Gastrocnemius medialis (tissue), 4 donors: ENCODE data around the gene BICD1. TPM values are rescaled to one million over a fixed set of nuclear protein-coding genes. Genes with fewer than 3 reads are reported as not detected.

Source experiments
- ATAC-seq, 2 donors: fragments of 150-250 bp; one replicate each; pipeline ENCODE4 v1.9.1; 2016
- DNase-seq, 2 donors: peaks; one replicate each; pipeline ENCODE4 v3.0.0-alpha.2; 2019
- H3K27ac ChIP-seq, 4 donors: fragments of 200-600 bp; sonication (generic); 1 replicate in 1 of 4; 2 replicates in 3 of 4; pipeline ENCODE4 v1.5.1; 2016 to 2018; ENCODE audit warnings: mild to moderate bottlenecking in 2 of 4, moderate library complexity in 1 of 4
- H3K27me3 ChIP-seq, 3 donors: fragments of 200-600 bp; sonication (generic) in 2 of 3; 1 replicate in 1 of 3; 2 replicates in 2 of 3; pipeline versions ENCODE4 v1.5.1 to v1.6.0; 2016 to 2019; ENCODE audit warnings: mild to moderate bottlenecking in 1 of 3, moderate library complexity in 1 of 3
- H3K36me3 ChIP-seq, 2 donors: fragments of 200-600 bp; sonication (generic) in 1 of 2; one replicate each; pipeline ENCODE4 v1.5.1; 2017 to 2018
- H3K4me1 ChIP-seq, 2 donors: fragments of 200-600 bp; sonication (generic) in 1 of 2; one replicate each; pipeline ENCODE4 v1.5.1; 2016 to 2017; ENCODE audit warnings: mild to moderate bottlenecking in 2 of 2
- H3K4me3 ChIP-seq, 4 donors: fragments of 200-600 bp; sonication (generic) in 3 of 4; 1 replicate in 1 of 4; 2 replicates in 3 of 4; pipeline ENCODE4 v1.5.1; 2016 to 2019; ENCODE audit warnings: mild to moderate bottlenecking in 2 of 4
- H3K9me3 ChIP-seq, 3 donors: fragments of 200-600 bp; sonication (generic) in 2 of 3; 1 replicate in 1 of 3; 2 replicates in 2 of 3; pipeline ENCODE4 v1.5.1; 2016 to 2019
- POLR2A ChIP-seq, 2 donors: fragments of 450-650 bp; IDR thresholded peaks; one replicate each; pipeline ENCODE4 v1.6.1; 2017; ENCODE audit warnings: antibody characterized with exemption in 2 of 2, mild to moderate bottlenecking in 2 of 2, moderate library complexity in 2 of 2
- in situ Hi-C, 4 donors: fragments of 200-750 bp; cut with MboI; loops; one replicate each; pipeline versions ENCODE4 v1.15.0 to v1.8.0; 2017; ENCODE audit warnings: low sequenced_read_pairs in 4 of 4
- intact Hi-C: fragments of 100-400 bp; cut with DNase I; formaldehyde crosslinking; loops from one replicate; pipeline ENCODE4 v1.15.1; 2023; ENCODE audit warnings: low total_unique reads
- total RNA-seq, 4 donors: library from RNA; depleted of rRNA; stranded (reverse); fragments of >200 nt; gene quantifications; one replicate each; pipeline versions ENCODE4 v1.1.0 to v1.2.3, GENCODE V29; 2016
- TF ChIP-seq, protein P1 (sequence below), 5 experiments: fragments of 450-650 bp in 3 of 5; fragments of 200-600 bp in 2 of 5; sonication (generic) in 2 of 5; IDR thresholded peaks in 4 of 5; conservative IDR thresholded peaks in 1 of 5; 1 replicate in 4 of 5; 2 replicates in 1 of 5; pipeline ENCODE4 v1.5.1; 2016 to 2019; ENCODE audit warnings: antibody characterized with exemption in 5 of 5, mild to moderate bottlenecking in 3 of 5, moderate library complexity in 3 of 5

The BICD1 gene
- total RNA-seq = 1 to 10 TPM; 1.4 to 2.3 (median 2.0) TPM

- H3K4me1 ChIP-seq = peaks cover 11 to 13% of the 10 kb centered on the region in 2 donors
- H3K36me3 ChIP-seq = no peaks in the 10 kb centered on the region
- in situ Hi-C loops (no loop called here), intact Hi-C loops (loop anchor here (10.0 kb wide), 2 partner anchors 382 to 452 kb away; partner anchors contain the start of genes AMN1 and ETFBKMT)
- TF ChIP-seq POLR2A (IDR thresholded peaks at IDR 0.05) = peak; percentile 69 to 75
- TF ChIP-seq, protein P1, sequence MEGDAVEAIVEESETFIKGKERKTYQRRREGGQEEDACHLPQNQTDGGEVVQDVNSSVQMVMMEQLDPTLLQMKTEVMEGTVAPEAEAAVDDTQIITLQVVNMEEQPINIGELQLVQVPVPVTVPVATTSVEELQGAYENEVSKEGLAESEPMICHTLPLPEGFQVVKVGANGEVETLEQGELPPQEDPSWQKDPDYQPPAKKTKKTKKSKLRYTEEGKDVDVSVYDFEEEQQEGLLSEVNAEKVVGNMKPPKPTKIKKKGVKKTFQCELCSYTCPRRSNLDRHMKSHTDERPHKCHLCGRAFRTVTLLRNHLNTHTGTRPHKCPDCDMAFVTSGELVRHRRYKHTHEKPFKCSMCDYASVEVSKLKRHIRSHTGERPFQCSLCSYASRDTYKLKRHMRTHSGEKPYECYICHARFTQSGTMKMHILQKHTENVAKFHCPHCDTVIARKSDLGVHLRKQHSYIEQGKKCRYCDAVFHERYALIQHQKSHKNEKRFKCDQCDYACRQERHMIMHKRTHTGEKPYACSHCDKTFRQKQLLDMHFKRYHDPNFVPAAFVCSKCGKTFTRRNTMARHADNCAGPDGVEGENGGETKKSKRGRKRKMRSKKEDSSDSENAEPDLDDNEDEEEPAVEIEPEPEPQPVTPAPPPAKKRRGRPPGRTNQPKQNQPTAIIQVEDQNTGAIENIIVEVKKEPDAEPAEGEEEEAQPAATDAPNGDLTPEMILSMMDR (IDR thresholded peaks at IDR 0.05 in 4 of 5, conservative IDR thresholded peaks at IDR 0.05 in 1 of 5) = peak in 3 of 5 experiments; percentile 17 to 40 (median 32)
- peak within 1 kb of the TSS; percentile 65 to 82 (median 72) for H3K4me3 ChIP-seq
- peak; percentile 55 to 75 for DNase-seq
- peak; percentile 70 to 80 for ATAC-seq
- H3K27me3 ChIP-seq = peaks cover 0 to 5% (median 0%) of the 10 kb centered on the region in 3 donors
- peak within 1 kb of the TSS; percentile 76 to 85 (median 78) for H3K27ac ChIP-seq
- H3K9me3 ChIP-seq = no peaks in the 10 kb centered on the region
These were observed at the start of gene BICD1 for GRCh38 chr12:32106517-32107358. Gene BICD1, plus strand, starts transcription at chr12:32106847. Its CDS starts 485 bp downstream, at chr12:32107332.

DNA sequence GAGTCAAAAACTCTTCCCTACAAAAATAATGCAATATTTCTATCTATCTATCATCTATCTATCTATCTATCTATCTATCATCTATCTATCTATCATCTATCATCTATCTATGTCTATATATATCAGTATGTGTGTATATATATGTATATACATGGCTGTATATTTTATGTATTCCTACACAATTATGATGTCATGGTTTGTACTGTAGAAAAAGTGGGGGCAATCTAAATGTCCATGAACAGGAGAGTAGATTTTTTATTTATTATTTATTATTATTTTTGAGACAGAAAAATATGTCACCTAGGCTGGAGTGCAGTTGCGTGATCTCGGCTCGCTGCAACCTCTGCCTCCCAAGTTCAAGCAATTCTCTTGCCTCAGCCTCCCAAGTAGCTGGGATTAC is 45.6 kb upstream of the BICD1 start:
- Histone ChIP-seq H3K36me3 (no peaks in the 10 kb centered on the region), H3K4me1 (no peaks in the 10 kb centered on the region), H3K9me3 (no peaks in the 10 kb centered on the region), H3K27me3 (no peaks in the 10 kb centered on the region), H3K27ac (no peak overlapping the region), H3K4me3 (no peak overlapping the region)
- in situ Hi-C loops (loop anchor here in 3 of 4 donors (10.0 kb wide), 1 partner anchor 244 kb away; no protein-coding TSS in a partner anchor), intact Hi-C loops (loop anchor here (2.0 kb wide), 2 partner anchors 244 to 252 kb away; no protein-coding TSS in a partner anchor)
- TF ChIP-seq POLR2A (IDR thresholded peaks at IDR 0.05) = no peak
- TF ChIP-seq, protein P1 (IDR thresholded peaks at IDR 0.05 in 4 of 5, conservative IDR thresholded peaks at IDR 0.05 in 1 of 5) = no peak
- ATAC-seq (no peak), DNase-seq (no peak)

GRCh38 chr12:32062881-32063280 is 43.8 kb upstream of the BICD1 start:
- TF ChIP-seq, protein P1 (IDR thresholded peaks at IDR 0.05 in 4 of 5, conservative IDR thresholded peaks at IDR 0.05 in 1 of 5) = no peak
- TF ChIP-seq POLR2A (IDR thresholded peaks at IDR 0.05) = no peak
- Histone ChIP-seq H3K27me3 (no peaks in the 10 kb centered on the region), H3K36me3 (no peaks in the 10 kb centered on the region), H3K9me3 (no peaks in the 10 kb centered on the region), H3K4me1 (no peaks in the 10 kb centered on the region), H3K4me3 (no peak overlapping the region), H3K27ac (no peak overlapping the region)
- in situ Hi-C loops (loop anchor here in 3 of 4 donors (10.0 kb wide), 1 partner anchor 242 kb away; no protein-coding TSS in a partner anchor), intact Hi-C loops (no loop called here)
- DNase-seq (no peak), ATAC-seq (no peak)

DNA sequence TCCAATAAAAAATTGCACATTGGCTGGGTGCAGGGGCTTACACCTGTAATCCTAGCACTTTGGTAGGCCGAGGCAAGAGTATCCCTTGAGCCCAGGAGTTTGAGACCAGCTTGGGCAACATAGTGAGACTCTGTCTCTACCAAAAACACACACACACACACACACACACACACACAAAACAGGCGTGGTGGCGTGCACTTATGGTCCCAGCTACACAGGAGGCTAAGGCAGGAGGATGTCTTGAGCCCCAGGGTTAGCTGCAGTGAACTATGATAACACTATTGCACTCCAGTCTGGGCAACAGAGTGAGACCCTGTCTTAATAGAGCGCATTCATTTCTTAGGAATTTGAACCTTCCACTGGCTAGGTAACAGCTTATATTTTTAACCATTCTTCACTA is 42.9 kb upstream of the BICD1 start:
- no peak overlapping the region for H3K27ac ChIP-seq
- intact Hi-C loops = no loop called here

More for the DNA sequence above, 42.9 kb upstream of the BICD1 start:
- Histone ChIP-seq H3K36me3 (no peaks in the 10 kb centered on the region), H3K4me1 (no peaks in the 10 kb centered on the region), H3K27me3 (no peaks in the 10 kb centered on the region), H3K9me3 (no peaks in the 10 kb centered on the region), H3K4me3 (no peak overlapping the region)
- in situ Hi-C loops = loop anchor here in 3 of 4 donors (10.0 kb wide), 1 partner anchor 241 kb away; no protein-coding TSS in a partner anchor
- no peak for TF ChIP-seq POLR2A (IDR thresholded peaks at IDR 0.05)
- TF ChIP-seq, protein P1 (IDR thresholded peaks at IDR 0.05 in 4 of 5, conservative IDR thresholded peaks at IDR 0.05 in 1 of 5) = no peak
- DNase-seq (no peak), ATAC-seq (no peak)
